Neural progenitor cell (in vitro differentiated cells): ENCODE data around the gene TXNL4B.

Source experiments
- EZH2 ChIP-seq: fragments of 200-600 bp; sonication (generic); IDR thresholded peaks from 2 replicates; pipeline ENCODE4 v1.6.1; 2017; ENCODE audit warnings: antibody characterized with exemption, mild to moderate bottlenecking, moderate library complexity
- EZH2phosphoT487 ChIP-seq: fragments of 200-600 bp; sonication (generic); IDR thresholded peaks from 2 replicates; pipeline ENCODE4 v1.6.1; 2017; ENCODE audit warnings: antibody characterized with exemption

- TF ChIP-seq EZH2phosphoT487 (no peak), EZH2 (no peak)
These were observed 31.6 kb upstream of the TXNL4B start for GRCh38 chr16:72124761-72125634.
